Upper lobe of right lung (tissue), 1 donor: Measurements from ENCODE around the gene NRG2. TPM values are rescaled to one million over a fixed set of nuclear protein-coding genes. Genes with fewer than 3 reads are reported as not detected.

Source experiments
- ATAC-seq: fragments of 200-7000 bp; cut with Tn5 transposase; one replicate; pipeline ENCODE4 v1.9.1; 2020; ENCODE audit warnings: mild to moderate bottlenecking, moderate library complexity
- DNase-seq: peaks from one replicate; pipeline ENCODE4 v3.0.0-alpha.2; 2020
- H3K27ac ChIP-seq: fragments of 200-600 bp; one replicate; pipeline ENCODE4 v1.8.0; 2022
- H3K27me3 ChIP-seq: fragments of 200-600 bp; one replicate; pipeline ENCODE4 v1.8.0; 2022; ENCODE audit warnings: mild to moderate bottlenecking
- H3K36me3 ChIP-seq: fragments of 200-600 bp; one replicate; pipeline ENCODE4 v1.8.0; 2022
- H3K4me1 ChIP-seq: fragments of 200-600 bp; one replicate; pipeline ENCODE4 v1.8.0; 2022
- H3K4me3 ChIP-seq: fragments of 200-600 bp; one replicate; pipeline ENCODE4 v1.8.0; 2022; ENCODE audit warnings: mild to moderate bottlenecking
- H3K9me3 ChIP-seq: fragments of 200-600 bp; one replicate; pipeline ENCODE4 v1.8.0; 2022
- intact Hi-C: fragments of 100-400 bp; cut with DNase I; formaldehyde crosslinking; loops from one replicate; pipeline ENCODE4 v1.11.0; 2022
- total RNA-seq: library from RNA; stranded (reverse); fragmentation: NEBNext Ultra II Directional; extraction: Animal tissue kit (Norgen Biotek cat#: 25700); gene quantifications from one replicate; pipeline ENCODE4 v1.2.1, GENCODE V29; 2021
- TF ChIP-seq, protein P1 (sequence below): fragments of 200-600 bp; IDR thresholded peaks from one replicate; pipeline ENCODE4 v1.8.0; 2022; ENCODE audit warnings: antibody characterized with exemption
- donor health status: DM: no; HTN: yes; CAD: no; lungs with severe emphysema.

The NRG2 gene
- total RNA-seq, 1 donor from 2014 or later: 1.4 TPM

DNA sequence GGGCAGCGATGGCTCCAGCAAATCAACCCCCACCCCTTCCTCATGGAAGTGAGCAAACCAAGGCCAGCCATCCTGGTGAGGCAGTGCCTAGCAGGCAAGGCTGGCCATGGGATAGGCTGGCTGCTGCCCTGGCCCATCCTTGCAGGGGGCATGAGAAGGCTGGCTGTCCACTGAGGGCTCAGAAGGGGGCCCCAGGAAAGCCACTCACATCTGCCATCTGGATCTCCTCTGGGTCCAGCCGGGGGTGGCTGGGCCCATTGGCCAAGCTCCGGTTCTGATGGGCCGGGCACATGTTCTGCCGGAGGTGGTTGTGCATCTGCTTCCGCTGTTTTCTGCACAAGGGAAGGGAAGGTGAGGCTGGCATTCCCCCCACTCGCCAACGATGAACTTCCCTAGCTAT lies 190.4 kb downstream of the NRG2 start:
- Histone ChIP-seq H3K4me3 (no peak overlapping the region), H3K4me1 (peaks cover 2% of the 10 kb centered on the region), H3K27ac (no peak overlapping the region), H3K9me3 (no peaks in the 10 kb centered on the region), H3K36me3 (no peaks in the 10 kb centered on the region), H3K27me3 (no peaks in the 10 kb centered on the region)
- ATAC-seq (no peak), DNase-seq (peak; percentile 56)
- TF ChIP-seq, protein P1, sequence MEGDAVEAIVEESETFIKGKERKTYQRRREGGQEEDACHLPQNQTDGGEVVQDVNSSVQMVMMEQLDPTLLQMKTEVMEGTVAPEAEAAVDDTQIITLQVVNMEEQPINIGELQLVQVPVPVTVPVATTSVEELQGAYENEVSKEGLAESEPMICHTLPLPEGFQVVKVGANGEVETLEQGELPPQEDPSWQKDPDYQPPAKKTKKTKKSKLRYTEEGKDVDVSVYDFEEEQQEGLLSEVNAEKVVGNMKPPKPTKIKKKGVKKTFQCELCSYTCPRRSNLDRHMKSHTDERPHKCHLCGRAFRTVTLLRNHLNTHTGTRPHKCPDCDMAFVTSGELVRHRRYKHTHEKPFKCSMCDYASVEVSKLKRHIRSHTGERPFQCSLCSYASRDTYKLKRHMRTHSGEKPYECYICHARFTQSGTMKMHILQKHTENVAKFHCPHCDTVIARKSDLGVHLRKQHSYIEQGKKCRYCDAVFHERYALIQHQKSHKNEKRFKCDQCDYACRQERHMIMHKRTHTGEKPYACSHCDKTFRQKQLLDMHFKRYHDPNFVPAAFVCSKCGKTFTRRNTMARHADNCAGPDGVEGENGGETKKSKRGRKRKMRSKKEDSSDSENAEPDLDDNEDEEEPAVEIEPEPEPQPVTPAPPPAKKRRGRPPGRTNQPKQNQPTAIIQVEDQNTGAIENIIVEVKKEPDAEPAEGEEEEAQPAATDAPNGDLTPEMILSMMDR: no peak
- intact Hi-C loops: no loop called here

DNA sequence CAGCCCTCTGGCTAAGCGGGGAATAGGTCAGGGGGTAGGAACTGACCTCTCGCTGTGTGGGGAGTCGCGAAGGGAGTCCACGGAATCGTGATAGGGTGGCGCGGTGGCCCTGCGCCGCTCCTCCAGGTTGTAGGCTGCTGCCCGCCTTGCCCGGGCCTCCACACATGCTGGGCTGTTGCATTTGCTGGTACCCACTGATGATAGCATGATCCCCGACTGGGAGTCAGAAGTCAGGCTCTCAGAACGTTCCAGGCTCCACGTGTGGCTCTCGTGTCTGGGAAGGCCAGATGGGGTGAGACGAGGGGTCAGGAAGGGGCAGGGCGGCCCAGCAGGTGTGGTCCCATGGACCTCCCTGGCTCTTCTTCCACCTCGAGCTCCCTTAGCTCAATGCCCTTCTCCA lies 191.5 kb downstream of the NRG2 start:
- DNase-seq: peak; percentile 41

DNA sequence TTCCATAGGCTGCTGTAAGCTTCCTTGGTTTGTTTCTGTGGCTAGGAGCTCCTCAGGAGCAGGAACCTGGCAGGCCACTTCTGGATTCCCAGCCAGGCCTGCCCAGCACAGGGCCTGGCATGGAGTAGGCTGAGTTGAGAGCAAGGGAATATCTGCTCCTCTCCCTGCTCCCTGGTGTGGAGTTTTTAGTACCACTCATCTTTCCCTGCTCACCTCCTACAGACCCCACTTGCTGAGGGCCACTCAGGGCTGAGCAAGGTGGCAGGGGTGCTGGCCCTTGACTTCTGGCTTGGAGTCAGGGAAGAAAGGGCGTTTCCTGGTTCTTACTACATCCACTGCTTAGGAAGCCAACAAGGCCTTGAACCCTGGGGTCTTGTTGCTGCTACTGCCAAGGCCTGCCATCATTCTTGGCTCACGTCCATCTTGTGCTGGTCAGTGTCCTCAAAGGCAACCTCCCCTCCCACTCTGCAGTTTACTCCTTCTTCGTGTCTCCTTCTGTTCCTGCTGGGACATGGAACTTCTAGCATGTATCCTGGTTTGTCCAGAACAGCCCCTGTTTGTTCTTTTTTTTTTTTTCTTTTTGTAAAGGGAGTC lies 192.6 kb downstream of the NRG2 start:
- Histone ChIP-seq H3K27ac (no peak overlapping the region), H3K27me3 (peaks cover 9% of the 10 kb centered on the region), H3K9me3 (no peaks in the 10 kb centered on the region), H3K4me3 (no peak overlapping the region), H3K4me1 (peaks cover 9% of the 10 kb centered on the region), H3K36me3 (no peaks in the 10 kb centered on the region)
- intact Hi-C loops: no loop called here
- TF ChIP-seq, protein P1: no peak
- ATAC-seq: no peak
- DNase-seq: peak; percentile 48

More for the DNA sequence above, 191.5 kb downstream of the NRG2 start:
- ATAC-seq: no peak
- Histone ChIP-seq H3K36me3 (no peaks in the 10 kb centered on the region), H3K9me3 (no peaks in the 10 kb centered on the region), H3K27ac (no peak overlapping the region), H3K4me1 (peaks cover 9% of the 10 kb centered on the region), H3K4me3 (no peak overlapping the region), H3K27me3 (peaks cover 6% of the 10 kb centered on the region)
- TF ChIP-seq, protein P1: no peak
- intact Hi-C loops: no loop called here

DNA sequence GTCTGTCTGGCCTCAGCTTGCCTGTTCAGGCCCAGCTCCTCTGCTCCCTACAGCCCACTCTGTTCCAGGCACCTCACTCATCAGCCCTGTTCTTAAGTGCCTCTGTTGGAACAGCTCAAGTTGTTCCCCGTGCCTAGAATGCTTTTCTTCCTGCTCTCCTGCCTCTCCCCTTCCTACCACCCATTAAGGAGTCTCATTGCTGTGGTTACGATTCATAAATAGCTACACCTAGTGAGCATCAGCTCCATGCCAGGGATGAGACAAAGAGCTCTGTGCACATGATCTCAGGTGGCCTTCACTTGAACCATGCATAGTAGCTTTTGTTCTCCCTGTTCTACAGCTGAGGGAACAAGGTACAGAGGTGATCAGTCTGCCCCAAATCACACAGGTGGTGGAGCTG lies 193.2 kb downstream of the NRG2 start:
- peaks cover 9% of the 10 kb centered on the region for H3K4me1 ChIP-seq
- H3K4me3 ChIP-seq: no peak overlapping the region
- no peak for DNase-seq
- H3K36me3 ChIP-seq: no peaks in the 10 kb centered on the region
- peak; percentile 5 for ATAC-seq
- no peaks in the 10 kb centered on the region for H3K9me3 ChIP-seq
- peak overlapping the region; percentile 24 for H3K27ac ChIP-seq
- peaks cover 9% of the 10 kb centered on the region for H3K27me3 ChIP-seq
- TF ChIP-seq, protein P1: no peak
- intact Hi-C loops: no loop called here

DNA sequence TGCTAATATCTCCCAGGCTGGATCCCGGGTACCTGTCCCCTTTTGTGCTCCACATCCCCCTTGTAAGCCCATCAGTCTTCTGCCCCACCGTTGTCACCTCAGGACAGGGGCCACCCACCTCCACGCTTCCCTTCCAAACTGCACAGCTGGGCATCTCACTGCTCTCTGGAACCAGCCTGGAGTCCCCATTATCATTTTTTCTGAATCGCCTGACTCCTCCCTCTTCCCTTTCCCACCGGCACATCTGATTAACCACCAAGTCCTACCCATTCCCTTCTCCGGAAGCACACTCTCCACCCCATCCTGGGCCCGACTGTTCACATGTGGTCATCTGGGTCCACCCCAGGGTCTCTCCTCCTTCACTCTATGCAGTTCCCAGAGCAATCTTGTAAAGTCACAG lies 193.6 kb downstream of the NRG2 start:
- Histone ChIP-seq H3K27me3 (peaks cover 9% of the 10 kb centered on the region), H3K27ac (peak overlapping the region; percentile 24), H3K36me3 (no peaks in the 10 kb centered on the region), H3K4me3 (no peak overlapping the region), H3K9me3 (no peaks in the 10 kb centered on the region), H3K4me1 (peaks cover 10% of the 10 kb centered on the region)
- ATAC-seq (no peak), DNase-seq (peak; percentile 53)
- intact Hi-C loops: no loop called here
- TF ChIP-seq, protein P1: no peak
